Neuronal stem cell (in vitro differentiated cells): ENCODE data around the gene SYNPR.

Experiments used
- DNase-seq: peaks from one replicate; pipeline ENCODE4 v3.0.0-alpha.2; 2013; ENCODE audit warnings: low spot score
- H2AFZ ChIP-seq: one replicate; pipeline ENCODE4 v1.6.1; 2013; ENCODE audit warnings: mild to moderate bottlenecking, low read length, inconsistent platforms
- H2AK5ac ChIP-seq: 2 replicates; pipeline ENCODE4 v1.6.1; 2013; ENCODE audit warnings: low read depth, mild to moderate bottlenecking, inconsistent platforms, low read length, moderate library complexity, mixed read lengths
- H2BK120ac ChIP-seq: 2 replicates; pipeline ENCODE4 v1.6.1; 2013; ENCODE audit warnings: low read depth, mild to moderate bottlenecking, inconsistent platforms, low read length, moderate library complexity, mixed read lengths
- H2BK12ac ChIP-seq: one replicate; pipeline ENCODE4 v1.6.1; 2013; ENCODE audit warnings: low read length, inconsistent platforms
- H2BK15ac ChIP-seq: 2 replicates; pipeline ENCODE4 v1.6.1; 2013; ENCODE audit warnings: mild to moderate bottlenecking, low read length, inconsistent platforms, mixed read lengths
- H2BK5ac ChIP-seq: one replicate; pipeline ENCODE4 v1.6.1; 2013; ENCODE audit warnings: inconsistent platforms, mild to moderate bottlenecking, low read length, moderate library complexity
- H3K14ac ChIP-seq: one replicate; pipeline ENCODE4 v1.6.1; 2013; ENCODE audit warnings: low read length, inconsistent platforms
- H3K18ac ChIP-seq: 2 replicates; pipeline ENCODE4 v1.6.1; 2013; ENCODE audit warnings: low read length, inconsistent platforms
- H3K23ac ChIP-seq: 2 replicates; pipeline ENCODE4 v1.6.1; 2013; ENCODE audit warnings: low read depth, mild to moderate bottlenecking, mixed read lengths, low read length, inconsistent platforms; ENCODE audit not compliant: poor library complexity
- H3K27ac ChIP-seq: replicated peaks from 3 replicates; pipeline ENCODE4 v1.5.1; 2013; ENCODE audit warnings: low read length, inconsistent platforms
- H3K27me3 ChIP-seq, 3 experiments: 2 replicates each; pipeline ENCODE4 v1.6.1; 2013; ENCODE audit warnings: low read length in 3 of 3, mild to moderate bottlenecking in 2 of 3, inconsistent platforms in 1 of 3, low read depth in 1 of 3, mixed read lengths in 1 of 3, moderate library complexity in 1 of 3; ENCODE audit not compliant: control insufficient read depth in 3 of 3, insufficient read depth in 3 of 3
- H3K36me3 ChIP-seq, 2 donors: replicated peaks in 1 of 2; 2 replicates each; pipeline ENCODE4 v1.6.1; 2013; ENCODE audit warnings: low read length in 2 of 2; ENCODE audit not compliant: control insufficient read depth in 2 of 2, insufficient read depth in 2 of 2
- H3K4ac ChIP-seq: 2 replicates; pipeline ENCODE4 v1.6.1; 2013; ENCODE audit warnings: inconsistent platforms, mild to moderate bottlenecking, low read length, moderate library complexity
- H3K4me1 ChIP-seq, 2 donors: 1 replicate in 1 of 2; 2 replicates in 1 of 2; pipeline ENCODE4 v1.6.1; 2013; ENCODE audit warnings: low read length in 2 of 2, low read depth in 1 of 2; ENCODE audit not compliant: control insufficient read depth in 2 of 2, insufficient read depth in 1 of 2
- H3K4me2 ChIP-seq: one replicate; pipeline ENCODE4 v1.6.1; 2013; ENCODE audit warnings: mild to moderate bottlenecking, low read length, inconsistent platforms; ENCODE audit not compliant: insufficient read depth, poor library complexity, severe bottlenecking
- H3K4me3 ChIP-seq, 2 donors: 2 replicates each; pipeline ENCODE4 v1.5.1; 2013; ENCODE audit warnings: low read length in 2 of 2, mild to moderate bottlenecking in 2 of 2, inconsistent platforms in 1 of 2, moderate library complexity in 1 of 2
- H3K79me1 ChIP-seq: one replicate; pipeline ENCODE4 v1.6.1; 2013; ENCODE audit warnings: low read depth, mild to moderate bottlenecking, inconsistent platforms, low read length, moderate library complexity
- H3K9ac ChIP-seq: one replicate; pipeline ENCODE4 v1.6.1; 2013; ENCODE audit warnings: mild to moderate bottlenecking, low read depth, low read length, inconsistent platforms; ENCODE audit not compliant: poor library complexity
- H3K9me3 ChIP-seq, 2 donors: replicated peaks in 1 of 2; 2 replicates each; pipeline versions ENCODE3 to v1.6.1; 2013; ENCODE audit warnings: low read length in 2 of 2, mild to moderate bottlenecking in 2 of 2, inconsistent platforms in 1 of 2, low read depth in 1 of 2, mixed read lengths in 1 of 2, moderate library complexity in 1 of 2; ENCODE audit not compliant: control insufficient read depth in 2 of 2, insufficient read depth in 1 of 2
- H4K8ac ChIP-seq: one replicate; pipeline ENCODE4 v1.6.1; 2013; ENCODE audit warnings: low read depth, mild to moderate bottlenecking, inconsistent platforms, low read length, moderate library complexity
- H4K91ac ChIP-seq: one replicate; pipeline ENCODE4 v1.6.1; 2013; ENCODE audit warnings: low read length, low read depth, mild to moderate bottlenecking, inconsistent platforms; ENCODE audit not compliant: poor library complexity
- WGBS, 2 donors: extraction: QIAGEN DNeasy Blood & Tissue Kit; methylation state at CpG; one replicate each; pipeline ENCODE4 v1.1.7; 2013; ENCODE audit warnings: missing lambda C conversion rate in 2 of 2, mixed read lengths in 1 of 2; ENCODE audit not compliant: insufficient read length in 2 of 2, insufficient replicate concordance in 1 of 2; ENCODE audit errors: extremely low coverage in 2 of 2; 5-methylcytosine and 5-hydroxymethylcytosine counted together

The SYNPR gene

GRCh38 chr3:63595221-63595620, 317.1 kb downstream of the SYNPR start:
- no peaks in the 10 kb centered on the region for H3K4me1 ChIP-seq
- H2BK5ac ChIP-seq: no peak overlapping the region
- no peak overlapping the region for H3K23ac ChIP-seq
- no peaks in the 10 kb centered on the region for H3K36me3 ChIP-seq
- H2BK12ac ChIP-seq: no peak overlapping the region
- H2AFZ ChIP-seq: no peak overlapping the region
- H4K8ac ChIP-seq: no peak overlapping the region
- H3K79me1 ChIP-seq: no peaks in the 10 kb centered on the region
- no peak overlapping the region for H3K4me3 ChIP-seq
- no peak overlapping the region for H2BK15ac ChIP-seq
- no peaks in the 10 kb centered on the region for H3K9me3 ChIP-seq
- H2BK120ac ChIP-seq: no peak overlapping the region
- no peak for DNase-seq
- no peak overlapping the region for H3K9ac ChIP-seq
- H3K27ac ChIP-seq: no peak overlapping the region
- H2AK5ac ChIP-seq: no peak overlapping the region
- H3K4me2 ChIP-seq: no peak overlapping the region
- no peak overlapping the region for H4K91ac ChIP-seq
- no peak overlapping the region for H3K18ac ChIP-seq
- H3K27me3 ChIP-seq: no peaks in the 10 kb centered on the region
- H3K14ac ChIP-seq: no peak overlapping the region
- no peak overlapping the region for H3K4ac ChIP-seq

GRCh38 chr3:63597019-63597418, 318.9 kb downstream of the SYNPR start:
- no peak overlapping the region for H3K9ac ChIP-seq
- no peak overlapping the region for H2AFZ ChIP-seq
- no peak overlapping the region for H3K4me3 ChIP-seq
- H2BK120ac ChIP-seq: no peak overlapping the region
- H3K36me3 ChIP-seq: no peaks in the 10 kb centered on the region
- WGBS, 2 donors: no CpG with 5 or more reads among the region's 2 CpGs
- H3K14ac ChIP-seq: no peak overlapping the region
- H3K27ac ChIP-seq: no peak overlapping the region
- DNase-seq: no peak
- H2BK15ac ChIP-seq: no peak overlapping the region
- no peaks in the 10 kb centered on the region for H3K4me1 ChIP-seq
- no peak overlapping the region for H4K91ac ChIP-seq
- no peak overlapping the region for H3K18ac ChIP-seq
- H2BK12ac ChIP-seq: no peak overlapping the region
- no peak overlapping the region for H3K4me2 ChIP-seq
- H3K27me3 ChIP-seq: no peaks in the 10 kb centered on the region
- no peak overlapping the region for H4K8ac ChIP-seq
- H3K9me3 ChIP-seq: no peaks in the 10 kb centered on the region
- no peak overlapping the region for H3K23ac ChIP-seq
- H3K79me1 ChIP-seq: no peaks in the 10 kb centered on the region
- no peak overlapping the region for H2BK5ac ChIP-seq
- no peak overlapping the region for H3K4ac ChIP-seq
- no peak overlapping the region for H2AK5ac ChIP-seq

GRCh38 chr3:63607716-63608115, 329.6 kb downstream of the SYNPR start:
- Histone ChIP-seq H2AK5ac (no peak overlapping the region), H2BK120ac (no peak overlapping the region), H3K27me3 (no peaks in the 10 kb centered on the region), H4K91ac (no peak overlapping the region), H2BK5ac (no peak overlapping the region), H3K4me1 (no peaks in the 10 kb centered on the region), H3K4me3 (no peak overlapping the region), H2BK15ac (no peak overlapping the region), H4K8ac (no peak overlapping the region), H3K4me2 (no peak overlapping the region), H3K4ac (no peak overlapping the region), H3K36me3 (no peaks in the 10 kb centered on the region), H3K9me3 (no peaks in the 10 kb centered on the region), H2AFZ (no peak overlapping the region), H3K18ac (no peak overlapping the region), H2BK12ac (no peak overlapping the region), H3K23ac (no peak overlapping the region), H3K14ac (no peak overlapping the region), H3K79me1 (no peaks in the 10 kb centered on the region), H3K9ac (no peak overlapping the region), H3K27ac (no peak overlapping the region)
- DNase-seq: no peak
- WGBS, 2 donors: no CpG with 5 or more reads among the region's 3 CpGs

- Histone ChIP-seq H2AFZ (no peak overlapping the region), H3K27me3 (no peaks in the 10 kb centered on the region), H3K36me3 (no peaks in the 10 kb centered on the region), H3K4me1 (no peaks in the 10 kb centered on the region), H3K27ac (no peak overlapping the region), H3K9ac (no peak overlapping the region), H2BK120ac (no peak overlapping the region), H3K9me3 (no peaks in the 10 kb centered on the region), H3K4me3 (no peak overlapping the region), H2BK15ac (no peak overlapping the region), H2AK5ac (no peak overlapping the region), H2BK12ac (no peak overlapping the region), H3K4me2 (no peak overlapping the region), H3K18ac (no peak overlapping the region), H4K91ac (no peak overlapping the region), H2BK5ac (no peak overlapping the region), H3K79me1 (no peaks in the 10 kb centered on the region), H3K23ac (no peak overlapping the region), H3K14ac (no peak overlapping the region), H3K4ac (no peak overlapping the region), H4K8ac (no peak overlapping the region)
- no peak for DNase-seq
- WGBS, 2 donors: no CpG with 5 or more reads among the region's 7 CpGs
Measured at GRCh38 chr3:63609408-63609807, 331.3 kb downstream of the SYNPR start.
